Stomach smooth muscle (tissue), 2 donors: ENCODE data around the gene PLD5.
"Not testable (repeated sequence)": the region's sequence is repeated elsewhere in the genome, so short reads cannot be mapped to it uniquely, and the experiment has no call there.

Source experiments
- H3K27ac ChIP-seq: one replicate; pipeline ENCODE4 v1.7.0; 2013; ENCODE audit warnings: mild to moderate bottlenecking, low read length, inconsistent platforms
- H3K27me3 ChIP-seq, 2 donors: one replicate each; pipeline ENCODE4 v1.7.0; 2013; ENCODE audit warnings: low read length in 2 of 2; ENCODE audit not compliant: insufficient read depth in 2 of 2, control insufficient read depth in 1 of 2
- H3K36me3 ChIP-seq, 2 donors: one replicate each; pipeline ENCODE4 v1.7.0; 2013; ENCODE audit warnings: low read length in 2 of 2; ENCODE audit not compliant: control insufficient read depth in 2 of 2, insufficient read depth in 2 of 2
- H3K4me1 ChIP-seq: one replicate; pipeline ENCODE4 v1.7.0; 2013; ENCODE audit warnings: low read length; ENCODE audit not compliant: control insufficient read depth, insufficient read depth
- H3K4me3 ChIP-seq, 2 donors: one replicate each; pipeline ENCODE4 v1.7.0; 2013; ENCODE audit warnings: low read length in 2 of 2
- H3K9ac ChIP-seq, 2 donors: one replicate each; pipeline ENCODE4 v1.7.0; 2013; ENCODE audit warnings: low read length in 2 of 2, mild to moderate bottlenecking in 1 of 2
- H3K9me3 ChIP-seq, 2 donors: one replicate each; pipeline ENCODE4 v1.7.0; 2013; ENCODE audit warnings: low read length in 2 of 2; ENCODE audit not compliant: control insufficient read depth in 2 of 2
- donor health status: healthy.
- donor health status: Pancreatic carcinoma.

Gene PLD5

DNA sequence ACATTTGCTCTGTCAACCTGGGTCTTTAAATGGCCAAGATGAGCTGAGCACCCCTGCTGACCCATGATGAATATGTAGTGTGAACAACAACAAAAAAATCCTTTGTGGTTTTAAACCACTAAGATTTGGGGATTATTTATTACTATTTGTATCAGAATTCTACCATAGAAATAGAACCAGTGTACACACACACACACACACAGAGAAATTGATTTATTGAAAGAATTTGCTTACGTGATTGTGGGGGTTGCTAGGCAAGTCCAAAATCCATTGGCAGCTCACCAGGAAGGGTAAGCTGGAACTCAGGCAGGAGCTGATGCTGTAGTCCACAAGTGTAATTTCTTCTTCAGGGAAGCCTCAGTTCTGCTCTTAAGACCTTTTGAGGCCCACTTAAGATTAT, 443.1 kb downstream of the PLD5 start:
- no peaks in the 10 kb centered on the region for H3K9me3 ChIP-seq
- no peak overlapping the region for H3K9ac ChIP-seq
- H3K27me3 ChIP-seq, result no peaks in the 10 kb centered on the region
- no peak overlapping the region for H3K4me3 ChIP-seq
- no peak overlapping the region for H3K27ac ChIP-seq
- no peaks in the 10 kb centered on the region for H3K36me3 ChIP-seq
- no peaks in the 10 kb centered on the region for H3K4me1 ChIP-seq

DNA sequence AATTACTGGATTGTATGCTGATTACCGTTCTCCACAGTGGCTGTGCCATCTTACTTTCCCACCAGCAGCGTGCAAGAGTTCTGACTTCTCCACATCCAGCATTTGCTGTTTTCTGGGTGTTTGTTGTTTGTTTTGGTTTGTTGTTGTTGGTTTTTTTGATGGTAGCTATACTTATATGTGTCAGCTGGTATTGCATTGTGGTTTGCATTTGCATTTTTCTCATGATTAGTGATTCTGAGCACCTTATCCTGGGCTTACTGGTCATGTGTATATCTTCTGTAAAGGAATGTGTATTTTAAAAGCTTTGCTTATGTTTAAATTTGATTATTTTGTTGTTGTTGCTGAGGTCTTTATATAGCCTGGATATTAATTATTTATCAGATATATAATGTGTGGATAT, 458.7 kb downstream of the PLD5 start:
- Histone ChIP-seq H3K9me3 (no peaks in the 10 kb centered on the region), H3K9ac (no peak overlapping the region), H3K36me3 (no peaks in the 10 kb centered on the region), H3K4me1 (no peaks in the 10 kb centered on the region), H3K27me3 (no peaks in the 10 kb centered on the region), H3K27ac (no peak overlapping the region), H3K4me3 (no peak overlapping the region)

DNA sequence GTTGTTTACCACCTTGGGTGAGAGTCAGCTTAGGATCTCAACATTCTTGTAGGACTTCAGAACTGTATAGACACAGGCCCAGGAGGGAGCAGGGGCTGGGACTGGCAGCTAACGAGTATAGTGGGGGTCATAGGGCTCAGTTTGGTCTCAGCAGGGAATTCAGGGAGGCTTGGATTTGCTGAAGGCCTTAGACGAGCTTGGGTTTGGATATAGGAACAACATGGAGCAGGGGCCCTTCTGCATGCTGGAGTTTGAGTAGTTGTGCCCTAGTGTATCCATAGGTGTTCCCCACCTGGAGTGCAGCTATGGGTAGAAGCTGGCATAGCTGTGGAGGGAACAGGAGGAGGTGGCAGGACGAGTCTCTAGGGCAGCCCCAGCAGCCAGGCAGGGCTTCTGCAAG, 462.2 kb downstream of the PLD5 start:
- Histone ChIP-seq H3K4me3 (no peak overlapping the region), H3K27ac (no peak overlapping the region), H3K27me3 (no peaks in the 10 kb centered on the region), H3K9ac (no peak overlapping the region), H3K9me3 (no peaks in the 10 kb centered on the region), H3K4me1 (no peaks in the 10 kb centered on the region), H3K36me3 (no peaks in the 10 kb centered on the region)

- H3K4me1 ChIP-seq, result no peaks in the 10 kb centered on the region
- no peak overlapping the region for H3K9ac ChIP-seq
- H3K27me3 ChIP-seq, result no peaks in the 10 kb centered on the region
- H3K27ac ChIP-seq, result no peak overlapping the region
- H3K36me3 ChIP-seq, result no peaks in the 10 kb centered on the region
- no peaks in the 10 kb centered on the region for H3K9me3 ChIP-seq
- no peak overlapping the region for H3K4me3 ChIP-seq
Measured at GRCh38 chr1:242059976-242060375, 464.5 kb downstream of the PLD5 start.

DNA sequence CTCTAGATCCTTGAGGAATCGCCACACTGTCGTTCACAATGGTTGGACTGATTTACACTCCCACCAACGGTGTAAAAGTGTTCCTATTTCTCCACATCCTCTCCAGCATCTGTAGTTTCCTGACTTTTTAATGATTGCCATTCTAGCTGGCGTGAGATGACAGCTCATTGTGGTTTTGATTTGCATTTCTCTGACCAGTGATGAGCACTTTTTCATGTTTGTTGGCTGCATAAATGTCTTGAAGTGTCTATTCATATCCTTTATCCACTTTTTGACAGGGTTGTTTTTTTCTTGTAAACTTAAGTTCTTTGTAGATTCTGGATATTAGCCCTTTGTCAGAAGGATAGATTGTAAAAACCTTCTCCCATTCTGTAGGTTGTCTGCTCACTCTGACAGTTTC, 465.9 kb downstream of the PLD5 start:
- H3K27ac ChIP-seq, H3K9ac ChIP-seq, H3K27me3 ChIP-seq, H3K9me3 ChIP-seq, H3K36me3 ChIP-seq, H3K4me1 ChIP-seq, H3K4me3 ChIP-seq: not testable (repeated sequence)

DNA sequence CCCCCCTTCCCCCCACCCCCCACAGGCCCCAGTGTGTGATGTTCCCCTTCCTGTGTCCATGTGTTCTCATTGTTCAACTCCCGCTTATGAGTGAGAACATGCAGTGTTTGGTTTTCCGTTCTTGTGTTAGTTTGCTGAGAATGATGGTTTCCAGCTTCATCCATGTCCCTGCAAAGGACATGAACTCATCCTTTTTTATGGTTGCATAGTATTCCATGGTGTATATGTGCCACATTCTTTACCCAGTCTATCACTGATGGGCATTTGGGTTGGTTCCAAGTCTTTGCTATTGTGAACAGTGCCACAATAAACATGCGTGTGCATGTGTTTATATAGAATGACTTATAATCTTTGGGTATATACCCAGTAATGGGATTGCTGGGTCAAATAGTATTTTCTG, 466.3 kb downstream of the PLD5 start:
- not testable (repeated sequence) for H3K36me3 ChIP-seq, H3K4me3 ChIP-seq, H3K4me1 ChIP-seq, H3K9ac ChIP-seq, H3K27me3 ChIP-seq, H3K9me3 ChIP-seq, H3K27ac ChIP-seq

DNA sequence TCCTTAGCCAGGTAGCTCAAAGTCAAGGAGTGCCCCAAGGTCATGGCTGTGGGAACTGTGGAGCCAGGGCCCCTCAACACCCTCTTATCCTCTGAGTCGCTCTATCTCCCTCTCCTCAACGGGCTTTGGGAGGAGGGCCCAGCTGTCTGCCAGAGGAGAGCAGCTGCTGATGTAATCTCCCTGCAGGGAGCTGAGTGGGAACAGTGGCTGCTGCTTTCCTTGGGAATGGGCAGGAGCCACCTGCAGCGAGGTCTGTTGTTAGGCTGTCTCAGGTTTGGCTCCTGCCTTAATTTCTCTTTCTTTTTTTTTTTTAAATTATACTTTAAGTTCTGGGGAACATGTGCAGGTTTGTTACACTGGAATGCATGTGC, 466.8 kb downstream of the PLD5 start:
- Histone ChIP-seq H3K4me1 (no peaks in the 10 kb centered on the region), H3K27me3 (no peaks in the 10 kb centered on the region), H3K9ac (no peak overlapping the region), H3K27ac (no peak overlapping the region), H3K4me3 (no peak overlapping the region), H3K9me3 (no peaks in the 10 kb centered on the region), H3K36me3 (no peaks in the 10 kb centered on the region)

DNA sequence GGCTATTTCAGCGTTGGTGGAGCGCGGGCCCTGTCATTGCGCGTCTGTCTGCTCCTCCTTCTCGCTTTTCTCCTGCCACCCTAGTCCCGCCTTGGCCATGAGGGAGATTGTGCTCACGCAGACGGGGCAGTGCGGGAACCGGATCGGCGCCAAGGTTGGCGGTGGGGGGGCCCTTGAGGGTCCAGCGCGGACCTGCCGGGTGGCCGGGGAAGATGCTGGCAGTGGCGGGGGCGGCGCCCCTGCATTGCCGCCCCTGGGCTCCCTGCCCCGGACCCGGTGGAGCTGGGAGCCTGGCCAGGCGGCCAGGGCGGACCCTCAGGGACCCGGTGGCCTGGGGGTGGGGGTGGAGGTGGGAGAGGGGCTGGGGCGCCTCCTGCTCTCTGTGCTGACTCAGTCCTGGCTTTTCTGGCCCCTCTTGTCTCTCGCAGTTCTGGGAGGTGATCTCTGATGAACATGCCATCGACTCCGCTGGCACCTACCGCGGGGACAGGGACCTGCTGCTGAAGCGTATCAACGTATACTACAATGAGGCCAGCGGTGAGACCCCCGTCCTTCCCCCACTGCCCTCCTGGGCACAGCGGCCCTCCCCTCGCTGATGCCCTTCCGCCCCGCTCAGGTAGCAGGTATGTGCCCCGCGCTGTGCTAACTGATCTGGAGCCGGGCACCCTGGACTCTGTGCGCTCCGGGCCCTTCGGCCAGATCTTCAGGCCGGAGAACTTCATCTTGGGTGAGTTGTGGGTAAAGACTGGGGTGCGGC, 467.3 kb downstream of the PLD5 start:
- Histone ChIP-seq H3K4me3 (no peak overlapping the region), H3K4me1 (no peaks in the 10 kb centered on the region), H3K9me3 (no peaks in the 10 kb centered on the region), H3K9ac (no peak overlapping the region), H3K36me3 (no peaks in the 10 kb centered on the region), H3K27me3 (no peaks in the 10 kb centered on the region), H3K27ac (no peak overlapping the region)

DNA sequence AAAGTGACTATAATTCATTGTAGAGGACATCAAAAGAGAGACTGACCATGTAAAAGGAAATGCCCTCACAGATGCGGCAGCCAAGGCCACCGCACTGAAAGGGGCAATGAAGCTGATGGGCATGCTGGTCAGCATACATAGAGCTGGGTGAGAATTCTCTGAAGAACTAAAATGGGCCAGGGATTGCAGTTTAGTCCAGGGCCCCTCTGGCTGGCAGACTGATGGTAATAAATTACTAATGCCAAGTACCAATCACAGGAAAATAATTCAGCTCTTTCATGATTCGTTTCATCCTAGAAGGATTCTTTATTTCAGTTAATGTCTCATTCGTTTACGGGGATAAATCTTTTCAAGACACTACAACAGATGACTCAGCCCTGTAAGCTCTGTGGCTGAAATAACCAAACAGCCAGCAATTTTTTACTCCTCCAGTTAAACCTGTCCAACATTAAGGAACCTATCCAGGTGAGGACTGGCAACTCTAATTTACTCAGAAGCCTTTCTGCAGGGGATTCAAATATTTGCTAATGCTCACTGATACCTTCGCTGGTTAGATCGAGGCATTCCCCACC, 468.7 kb downstream of the PLD5 start:
- H3K27me3 ChIP-seq, result no peaks in the 10 kb centered on the region

GRCh38 chr1:242043165-242043564, 481.3 kb downstream of the PLD5 start:
- Histone ChIP-seq H3K27ac (no peak overlapping the region), H3K4me1 (no peaks in the 10 kb centered on the region), H3K9ac (no peak overlapping the region), H3K4me3 (no peak overlapping the region), H3K27me3 (no peaks in the 10 kb centered on the region), H3K36me3 (no peaks in the 10 kb centered on the region), H3K9me3 (no peaks in the 10 kb centered on the region)

More for the DNA sequence above, 468.7 kb downstream of the PLD5 start:
- Histone ChIP-seq H3K4me1 (no peaks in the 10 kb centered on the region), H3K4me3 (no peak overlapping the region), H3K9ac (no peak overlapping the region), H3K36me3 (no peaks in the 10 kb centered on the region), H3K9me3 (no peaks in the 10 kb centered on the region), H3K27ac (no peak overlapping the region)

GRCh38 chr1:242034392-242034791, 490.1 kb downstream of the PLD5 start:
- H3K36me3 ChIP-seq, result no peaks in the 10 kb centered on the region
- H3K9ac ChIP-seq, result no peak overlapping the region
- no peak overlapping the region for H3K4me3 ChIP-seq
- H3K27me3 ChIP-seq, result no peaks in the 10 kb centered on the region
- no peaks in the 10 kb centered on the region for H3K9me3 ChIP-seq
- H3K27ac ChIP-seq, result no peak overlapping the region
- no peaks in the 10 kb centered on the region for H3K4me1 ChIP-seq
